ENCODE results near the gene RYR2. TPM values are rescaled to one million over a fixed set of nuclear protein-coding genes. Genes with fewer than 3 reads are reported as not detected.

Gene RYR2
- total RNA-seq, 1 donor from 2014 or later: 8.7 TPM

DNA sequence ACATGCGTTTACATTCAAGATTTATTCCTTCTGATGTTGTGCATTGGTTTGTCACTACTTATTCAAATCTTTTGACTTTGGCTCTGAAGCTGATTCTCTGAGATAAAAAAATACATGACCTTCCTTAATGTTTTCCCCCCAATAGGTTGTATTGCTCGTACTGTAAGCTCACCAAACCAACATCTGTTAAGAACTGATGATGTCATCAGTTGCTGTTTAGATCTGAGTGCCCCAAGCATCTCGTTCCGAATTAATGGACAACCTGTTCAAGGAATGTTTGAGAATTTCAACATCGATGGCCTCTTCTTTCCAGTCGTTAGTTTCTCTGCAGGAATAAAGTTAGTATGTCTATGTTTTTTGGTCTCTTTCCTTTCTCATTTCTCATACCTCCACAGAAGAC is 458.6 kb downstream of the RYR2 start:
- H3K27me3 Mint-ChIP-seq (ENCODE audit: low read depth): peaks cover 21% of the 10 kb centered on the region
- no peaks in the 10 kb centered on the region for H3K4me1 Mint-ChIP-seq (ENCODE audit: low read depth)
- no peaks in the 10 kb centered on the region for H3K9me3 Mint-ChIP-seq
- no peak overlapping the region for H3K27ac Mint-ChIP-seq
- no peaks in the 10 kb centered on the region for H3K36me3 Mint-ChIP-seq (ENCODE audit: low read depth)
- intact Hi-C loops (cut with micrococcal nuclease): no loop called here
- no peak for DNase-seq (ENCODE audit: low spot score)
- H3K4me3 Mint-ChIP-seq (ENCODE audit: low read depth): no peak overlapping the region

DNA sequence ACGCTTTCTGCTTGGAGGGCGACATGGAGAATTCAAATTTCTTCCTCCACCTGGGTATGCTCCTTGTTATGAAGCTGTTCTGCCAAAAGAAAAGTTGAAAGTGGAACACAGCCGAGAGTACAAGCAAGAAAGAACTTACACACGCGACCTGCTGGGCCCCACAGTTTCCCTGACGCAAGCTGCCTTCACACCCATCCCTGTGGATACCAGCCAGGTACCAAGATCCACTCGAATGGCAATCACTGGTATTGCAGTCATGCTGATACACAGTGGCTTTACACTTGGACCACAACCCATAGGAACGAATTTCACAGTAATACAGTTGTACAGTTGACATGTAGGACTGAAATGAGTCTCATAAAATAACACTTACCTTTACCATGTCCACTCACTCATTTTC is 461.3 kb downstream of the RYR2 start:
- no peaks in the 10 kb centered on the region for H3K36me3 Mint-ChIP-seq (ENCODE audit: low read depth)
- intact Hi-C loops (cut with micrococcal nuclease): no loop called here

DNA sequence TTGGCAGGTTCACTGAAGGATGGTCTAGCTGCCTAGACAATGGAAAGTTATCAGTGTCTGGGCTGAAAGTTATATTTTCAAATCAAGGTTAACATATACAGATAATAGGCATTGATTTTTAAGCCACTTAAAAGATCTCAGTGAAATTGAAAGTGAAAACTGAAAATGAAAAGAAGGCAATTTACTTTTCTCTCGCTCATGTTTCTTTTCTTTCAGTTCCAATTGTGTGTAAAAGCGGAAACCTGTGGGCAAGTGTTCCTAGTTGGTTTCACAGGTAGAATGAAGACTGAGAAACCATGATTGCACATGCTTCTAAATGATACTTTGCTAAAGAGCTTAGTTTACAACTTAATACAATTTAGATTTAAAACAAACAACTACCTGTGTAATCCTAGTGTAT is 465.0 kb downstream of the RYR2 start:
- Mint-ChIP-seq H3K36me3 (ENCODE audit: low read depth) (no peaks in the 10 kb centered on the region), H3K4me3 (ENCODE audit: low read depth) (no peak overlapping the region), H3K27me3 (ENCODE audit: low read depth) (peaks cover 26% of the 10 kb centered on the region), H3K27ac (no peak overlapping the region), H3K9me3 (no peaks in the 10 kb centered on the region), H3K4me1 (ENCODE audit: low read depth) (peaks cover 8% of the 10 kb centered on the region)
- intact Hi-C loops (cut with micrococcal nuclease): no loop called here
- DNase-seq (ENCODE audit: low spot score): no peak

More for the DNA sequence above, 461.3 kb downstream of the RYR2 start:
- H3K4me3 Mint-ChIP-seq (ENCODE audit: low read depth): no peak overlapping the region
- DNase-seq (ENCODE audit: low spot score): no peak
- H3K9me3 Mint-ChIP-seq: no peaks in the 10 kb centered on the region
- peaks cover 8% of the 10 kb centered on the region for H3K4me1 Mint-ChIP-seq (ENCODE audit: low read depth)
- H3K27ac Mint-ChIP-seq: no peak overlapping the region
- peaks cover 18% of the 10 kb centered on the region for H3K27me3 Mint-ChIP-seq (ENCODE audit: low read depth)

DNA sequence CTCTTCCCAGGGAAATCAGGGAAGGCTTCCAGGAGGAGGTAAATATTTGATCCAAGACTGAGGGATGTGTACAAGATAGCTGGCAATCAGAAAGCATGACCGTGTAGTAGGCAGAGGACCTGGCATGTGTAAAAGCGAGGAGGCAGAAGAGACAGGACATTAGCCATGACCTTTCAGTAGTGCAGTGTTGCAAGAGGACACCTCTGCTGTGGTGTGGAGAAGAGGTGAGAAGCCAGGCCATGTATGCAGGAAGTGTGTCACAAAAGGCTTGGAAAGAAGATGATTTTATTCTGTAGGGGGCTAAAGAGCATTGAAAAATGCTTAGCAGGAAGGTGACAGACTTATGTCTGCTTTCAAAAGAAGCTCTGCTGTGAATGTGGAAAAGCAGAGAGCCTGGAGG is 467.8 kb downstream of the RYR2 start:
- no peak for DNase-seq (ENCODE audit: low spot score)
- peaks cover 8% of the 10 kb centered on the region for H3K4me1 Mint-ChIP-seq (ENCODE audit: low read depth)
- no peak overlapping the region for H3K4me3 Mint-ChIP-seq (ENCODE audit: low read depth)
- intact Hi-C loops (cut with micrococcal nuclease): no loop called here
- no peak overlapping the region for H3K27ac Mint-ChIP-seq
- H3K27me3 Mint-ChIP-seq (ENCODE audit: low read depth): peaks cover 16% of the 10 kb centered on the region
- H3K9me3 Mint-ChIP-seq: no peaks in the 10 kb centered on the region
- no peaks in the 10 kb centered on the region for H3K36me3 Mint-ChIP-seq (ENCODE audit: low read depth)

DNA sequence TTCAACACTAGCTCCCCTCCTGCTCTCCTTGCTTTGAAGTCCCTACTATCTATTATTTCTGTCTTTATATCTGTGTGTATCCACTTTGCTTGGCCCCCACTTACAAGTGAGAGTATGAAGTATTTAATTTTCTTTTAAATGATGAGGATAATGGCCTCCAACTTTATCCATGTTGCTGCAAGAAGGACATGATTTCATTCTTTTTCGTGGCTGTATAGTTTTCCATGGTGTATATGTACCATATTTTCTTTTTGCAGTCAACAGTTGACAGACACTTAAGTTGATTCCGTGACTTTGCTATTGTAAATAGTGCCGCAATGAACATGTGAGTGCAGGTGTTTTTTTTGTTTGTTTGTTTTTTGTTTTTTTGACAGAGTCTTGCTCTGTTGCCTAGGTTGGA is 483.1 kb downstream of the RYR2 start:
- Mint-ChIP-seq H3K4me1 (ENCODE audit: low read depth) (no peaks in the 10 kb centered on the region), H3K9me3 (no peaks in the 10 kb centered on the region), H3K36me3 (ENCODE audit: low read depth) (no peaks in the 10 kb centered on the region), H3K27me3 (ENCODE audit: low read depth) (peaks cover 2% of the 10 kb centered on the region), H3K4me3 (ENCODE audit: low read depth) (no peak overlapping the region), H3K27ac (no peak overlapping the region)
- intact Hi-C loops (cut with micrococcal nuclease): no loop called here
- no peak for DNase-seq (ENCODE audit: low spot score)

GRCh38 chr1:237527761-237528160 is 485.8 kb downstream of the RYR2 start:
- Mint-ChIP-seq H3K27me3 (ENCODE audit: low read depth) (no peaks in the 10 kb centered on the region), H3K4me3 (ENCODE audit: low read depth) (no peak overlapping the region), H3K27ac (no peak overlapping the region), H3K36me3 (ENCODE audit: low read depth) (no peaks in the 10 kb centered on the region), H3K9me3 (no peaks in the 10 kb centered on the region), H3K4me1 (ENCODE audit: low read depth) (no peaks in the 10 kb centered on the region)
- intact Hi-C loops (cut with micrococcal nuclease): no loop called here
- no peak for DNase-seq (ENCODE audit: low spot score)

- no peaks in the 10 kb centered on the region for H3K27me3 Mint-ChIP-seq (ENCODE audit: low read depth)
- intact Hi-C loops (cut with micrococcal nuclease): no loop called here
- H3K27ac Mint-ChIP-seq: no peak overlapping the region
- H3K4me3 Mint-ChIP-seq (ENCODE audit: low read depth): no peak overlapping the region
- DNase-seq (ENCODE audit: low spot score): no peak
- no peaks in the 10 kb centered on the region for H3K4me1 Mint-ChIP-seq (ENCODE audit: low read depth)
- no peaks in the 10 kb centered on the region for H3K9me3 Mint-ChIP-seq
- H3K36me3 Mint-ChIP-seq (ENCODE audit: low read depth): no peaks in the 10 kb centered on the region
These were observed 486.6 kb downstream of the RYR2 start for GRCh38 chr1:237528545-237528944.

DNA sequence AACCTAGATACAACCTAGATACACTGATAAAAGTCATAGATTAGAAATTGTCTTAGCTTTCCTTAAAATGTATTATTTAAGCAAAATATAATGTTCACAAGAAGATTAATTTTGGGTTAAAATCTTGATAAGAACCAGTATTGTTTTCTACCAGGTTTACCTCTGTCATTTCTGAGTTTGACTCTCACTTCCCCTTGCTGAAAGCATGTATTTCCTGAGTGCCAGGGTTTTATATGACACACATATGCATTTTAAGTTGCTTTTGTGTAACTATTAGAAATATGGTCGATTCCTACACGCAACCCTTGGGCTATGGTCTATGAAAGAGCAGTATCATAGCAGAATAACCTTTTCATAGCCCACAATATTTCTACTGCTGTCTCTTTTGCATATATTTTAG is 497.1 kb downstream of the RYR2 start:
- no peak overlapping the region for H3K27ac Mint-ChIP-seq
- no peak for DNase-seq (ENCODE audit: low spot score)
- no peaks in the 10 kb centered on the region for H3K36me3 Mint-ChIP-seq (ENCODE audit: low read depth)
- no peaks in the 10 kb centered on the region for H3K4me1 Mint-ChIP-seq (ENCODE audit: low read depth)
- intact Hi-C loops (cut with micrococcal nuclease): no loop called here
- H3K27me3 Mint-ChIP-seq (ENCODE audit: low read depth): no peaks in the 10 kb centered on the region
- H3K4me3 Mint-ChIP-seq (ENCODE audit: low read depth): no peak overlapping the region
- H3K9me3 Mint-ChIP-seq: no peaks in the 10 kb centered on the region

- no peak overlapping the region for H3K4me3 Mint-ChIP-seq (ENCODE audit: low read depth)
- no peak overlapping the region for H3K27ac Mint-ChIP-seq
- no peaks in the 10 kb centered on the region for H3K27me3 Mint-ChIP-seq (ENCODE audit: low read depth)
- H3K9me3 Mint-ChIP-seq: no peaks in the 10 kb centered on the region
- intact Hi-C loops (cut with micrococcal nuclease): no loop called here
- no peak for DNase-seq (ENCODE audit: low spot score)
- H3K36me3 Mint-ChIP-seq (ENCODE audit: low read depth): no peaks in the 10 kb centered on the region
- no peaks in the 10 kb centered on the region for H3K4me1 Mint-ChIP-seq (ENCODE audit: low read depth)
These were observed 500.8 kb downstream of the RYR2 start for GRCh38 chr1:237542525-237543418.

DNA sequence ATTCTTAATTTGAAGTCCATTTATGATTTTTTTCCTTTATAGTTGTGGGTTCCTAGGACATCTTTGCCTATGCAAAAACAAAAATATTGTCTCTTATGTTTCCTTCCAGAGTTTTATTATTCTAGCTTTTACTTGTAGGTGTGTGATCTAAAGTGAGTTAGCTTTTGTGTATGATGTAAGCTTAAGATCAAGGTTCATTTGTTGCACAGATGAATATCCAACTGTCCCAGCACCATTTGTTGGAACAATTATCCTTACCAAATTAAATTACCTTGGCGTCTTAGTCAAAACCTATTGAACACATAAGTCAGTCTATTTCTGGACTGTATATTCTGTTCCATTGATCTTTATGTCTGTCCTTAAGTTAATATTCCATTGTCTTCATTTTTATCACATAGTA is 511.1 kb downstream of the RYR2 start:
- no peaks in the 10 kb centered on the region for H3K36me3 Mint-ChIP-seq (ENCODE audit: low read depth)
- no peaks in the 10 kb centered on the region for H3K9me3 Mint-ChIP-seq
- intact Hi-C loops (cut with micrococcal nuclease): no loop called here
- H3K27me3 Mint-ChIP-seq (ENCODE audit: low read depth): no peaks in the 10 kb centered on the region
- H3K27ac Mint-ChIP-seq: no peak overlapping the region
- no peaks in the 10 kb centered on the region for H3K4me1 Mint-ChIP-seq (ENCODE audit: low read depth)
- no peak overlapping the region for H3K4me3 Mint-ChIP-seq (ENCODE audit: low read depth)
- DNase-seq (ENCODE audit: low spot score): no peak

DNA sequence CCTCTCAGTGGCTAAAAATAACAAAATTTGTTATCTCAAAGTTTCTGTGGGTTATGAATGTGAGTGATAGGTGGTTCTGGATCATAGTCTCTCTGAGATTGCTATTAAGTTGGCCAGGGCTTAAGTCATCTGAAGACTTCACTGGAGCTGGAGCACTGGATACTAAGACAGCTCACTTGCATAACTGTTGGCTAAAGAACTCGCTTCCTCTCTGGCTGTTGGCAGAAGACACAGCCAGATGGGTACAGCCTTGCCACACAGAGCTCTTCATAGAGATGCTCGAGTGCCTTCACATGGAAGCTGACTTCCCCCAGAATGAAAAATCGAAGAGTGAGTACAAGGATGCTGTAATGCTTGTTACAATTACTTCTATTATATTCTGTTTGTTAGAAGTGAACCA is 514.9 kb downstream of the RYR2 start:
- no peak overlapping the region for H3K4me3 Mint-ChIP-seq (ENCODE audit: low read depth)
- no peaks in the 10 kb centered on the region for H3K36me3 Mint-ChIP-seq (ENCODE audit: low read depth)
- H3K27me3 Mint-ChIP-seq (ENCODE audit: low read depth): peaks cover 1% of the 10 kb centered on the region
- no peaks in the 10 kb centered on the region for H3K9me3 Mint-ChIP-seq
- intact Hi-C loops (cut with micrococcal nuclease): no loop called here
- H3K27ac Mint-ChIP-seq: no peak overlapping the region
- DNase-seq (ENCODE audit: low spot score): no peak
- no peaks in the 10 kb centered on the region for H3K4me1 Mint-ChIP-seq (ENCODE audit: low read depth)

GRCh38 chr1:237562242-237562823 is 520.3 kb downstream of the RYR2 start:
- no peaks in the 10 kb centered on the region for H3K9me3 Mint-ChIP-seq
- no peak overlapping the region for H3K27ac Mint-ChIP-seq
- intact Hi-C loops (cut with micrococcal nuclease): loop anchor here (10.0 kb wide), 1 partner anchor 518 kb away; the partner anchor contains the start of gene RYR2
- DNase-seq (ENCODE audit: low spot score): no peak
- H3K4me1 Mint-ChIP-seq (ENCODE audit: low read depth): no peaks in the 10 kb centered on the region
- H3K4me3 Mint-ChIP-seq (ENCODE audit: low read depth): no peak overlapping the region
- peaks cover 1% of the 10 kb centered on the region for H3K27me3 Mint-ChIP-seq (ENCODE audit: low read depth)
- no peaks in the 10 kb centered on the region for H3K36me3 Mint-ChIP-seq (ENCODE audit: low read depth)

DNA sequence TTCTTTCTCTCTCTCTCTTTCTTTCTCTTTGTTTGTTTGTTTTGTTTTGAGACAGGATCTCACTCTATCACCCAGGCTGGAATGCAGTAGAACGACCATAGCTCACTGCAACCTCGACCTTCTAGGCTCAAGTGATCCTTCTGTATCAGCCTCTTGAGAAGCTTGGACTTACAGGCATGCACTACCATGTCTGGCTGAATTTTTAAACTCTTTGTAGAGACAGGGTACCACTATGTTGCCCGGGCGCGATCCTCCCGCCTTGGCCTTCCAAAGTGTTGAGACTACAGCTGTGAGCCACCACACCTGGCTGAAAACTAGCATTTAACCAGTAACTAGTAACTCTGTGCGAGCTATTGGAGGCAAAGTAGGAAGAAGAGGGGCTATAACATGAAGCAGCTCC is 523.3 kb downstream of the RYR2 start:
- intact Hi-C loops (cut with micrococcal nuclease): loop anchor here (10.0 kb wide), 1 partner anchor 520 kb away; the partner anchor contains the start of gene RYR2
- Mint-ChIP-seq H3K4me3 (ENCODE audit: low read depth) (no peak overlapping the region), H3K27ac (no peak overlapping the region)

More for the DNA sequence above, 523.3 kb downstream of the RYR2 start:
- Mint-ChIP-seq H3K9me3 (no peaks in the 10 kb centered on the region), H3K36me3 (ENCODE audit: low read depth) (no peaks in the 10 kb centered on the region), H3K4me1 (ENCODE audit: low read depth) (no peaks in the 10 kb centered on the region), H3K27me3 (ENCODE audit: low read depth) (peaks cover 1% of the 10 kb centered on the region)
- DNase-seq (ENCODE audit: low spot score): no peak

All from activated T-helper 2 cell treated with anti-CD3 and anti-CD28 coated beads, Interferon-gamma antibody, Interleukin-2, Interleukin-4, amounts not matched to agents 10 μg/mL and 5 μg/mL and 100 μg/mL, durations not matched to agents 14 hours and 24 hours and 36 hours (primary cell).